SK-N-MC (cell line): ENCODE results near the gene ADA.

Experiments
- EZH2 ChIP-seq: fragments of 200-600 bp; sonication (generic); IDR thresholded peaks from one replicate; pipeline ENCODE4 v1.6.1; 2017; ENCODE audit warnings: antibody characterized with exemption
- POLR2AphosphoS5 ChIP-seq: IDR thresholded peaks from 2 replicates; pipeline ENCODE4 v1.6.1; 2012; ENCODE audit warnings: mild to moderate bottlenecking, low read depth, low read length, borderline replicate concordance

GRCh38 chr20:44660581-44660980 lies 9.1 kb upstream of the ADA start:
- no peak for TF ChIP-seq EZH2
- TF ChIP-seq POLR2AphosphoS5, result no peak
